Measurements from ENCODE around the gene MTM1. TPM values are rescaled to one million over a fixed set of nuclear protein-coding genes. Genes with fewer than 3 reads are reported as not detected.

The MTM1 gene
- total and polyA plus RNA-seq, 9 donors = 4.0 to 5.9 (median 4.8) TPM

DNA sequence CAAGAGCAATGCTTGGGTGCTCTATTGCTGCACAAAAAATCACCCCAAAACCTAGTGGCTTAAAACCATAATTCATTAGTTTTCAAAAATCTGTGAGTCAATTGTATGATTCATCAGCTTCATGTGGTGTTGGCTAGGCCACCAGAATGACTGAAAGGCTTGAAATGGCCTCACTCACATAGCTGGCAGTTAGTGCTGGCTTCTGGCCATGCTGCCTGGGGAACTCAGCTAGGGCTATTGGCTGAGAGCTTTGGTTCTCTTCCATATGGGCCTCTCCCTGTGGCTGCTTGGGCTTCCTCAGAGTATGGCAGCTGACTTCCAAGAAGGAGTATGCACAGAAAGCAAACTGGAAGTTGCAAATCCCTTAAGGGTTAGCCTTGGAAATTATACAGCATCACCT lies 121.7 kb downstream of the MTM1 start:
- Histone ChIP-seq H3K4me3 (ENCODE audit: low read length) (no peak overlapping the region), H3K4me1 (ENCODE audit: control insufficient read depth, insufficient read depth, low read length) (peaks cover 14% of the 10 kb centered on the region), H3K9me3 (replicated peaks; ENCODE audit: control insufficient read depth, low read depth, low read length) (peaks cover 4% of the 10 kb centered on the region), H3K27ac (ENCODE audit: low read length) (no peak overlapping the region), H3K36me3 (ENCODE audit: control insufficient read depth, insufficient read depth, low read length) (no peaks in the 10 kb centered on the region), H3K27me3 (ENCODE audit: control insufficient read depth, insufficient read depth, low read length) (peaks cover 2% of the 10 kb centered on the region)
- DNase-seq = no peak

DNA sequence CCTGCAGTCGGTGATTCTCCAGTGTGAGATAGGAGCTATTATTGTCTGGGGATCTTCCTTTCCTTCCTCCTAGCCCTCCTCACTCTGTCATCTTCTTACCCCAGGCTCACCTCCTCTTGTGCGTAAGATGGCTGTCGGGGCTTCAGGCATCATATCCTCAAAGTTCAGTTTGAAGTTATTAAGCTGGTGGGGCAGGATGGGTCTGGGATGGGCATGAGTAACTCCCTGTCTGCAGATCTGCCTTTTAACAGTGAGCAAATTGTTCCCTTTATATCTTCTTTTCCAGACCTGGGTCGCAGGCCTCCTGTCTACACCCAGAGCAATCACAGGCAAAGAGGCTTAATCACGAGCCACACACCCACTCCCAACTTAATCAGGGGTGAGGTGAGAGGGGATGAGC lies 123.9 kb downstream of the MTM1 start:
- Histone ChIP-seq H3K9me3 (replicated peaks; ENCODE audit: control insufficient read depth, low read depth, low read length) (peaks cover 4% of the 10 kb centered on the region), H3K27me3 (ENCODE audit: control insufficient read depth, insufficient read depth, low read length) (peaks cover 2% of the 10 kb centered on the region), H3K27ac (ENCODE audit: low read length) (no peak overlapping the region), H3K4me3 (ENCODE audit: low read length) (no peak overlapping the region), H3K36me3 (ENCODE audit: control insufficient read depth, insufficient read depth, low read length) (no peaks in the 10 kb centered on the region), H3K4me1 (ENCODE audit: control insufficient read depth, insufficient read depth, low read length) (peaks cover 15% of the 10 kb centered on the region)
- no CpG with 5 or more reads among the region's 5 CpGs for WGBS (ENCODE audit: insufficient coverage)
- no peak for DNase-seq

DNA sequence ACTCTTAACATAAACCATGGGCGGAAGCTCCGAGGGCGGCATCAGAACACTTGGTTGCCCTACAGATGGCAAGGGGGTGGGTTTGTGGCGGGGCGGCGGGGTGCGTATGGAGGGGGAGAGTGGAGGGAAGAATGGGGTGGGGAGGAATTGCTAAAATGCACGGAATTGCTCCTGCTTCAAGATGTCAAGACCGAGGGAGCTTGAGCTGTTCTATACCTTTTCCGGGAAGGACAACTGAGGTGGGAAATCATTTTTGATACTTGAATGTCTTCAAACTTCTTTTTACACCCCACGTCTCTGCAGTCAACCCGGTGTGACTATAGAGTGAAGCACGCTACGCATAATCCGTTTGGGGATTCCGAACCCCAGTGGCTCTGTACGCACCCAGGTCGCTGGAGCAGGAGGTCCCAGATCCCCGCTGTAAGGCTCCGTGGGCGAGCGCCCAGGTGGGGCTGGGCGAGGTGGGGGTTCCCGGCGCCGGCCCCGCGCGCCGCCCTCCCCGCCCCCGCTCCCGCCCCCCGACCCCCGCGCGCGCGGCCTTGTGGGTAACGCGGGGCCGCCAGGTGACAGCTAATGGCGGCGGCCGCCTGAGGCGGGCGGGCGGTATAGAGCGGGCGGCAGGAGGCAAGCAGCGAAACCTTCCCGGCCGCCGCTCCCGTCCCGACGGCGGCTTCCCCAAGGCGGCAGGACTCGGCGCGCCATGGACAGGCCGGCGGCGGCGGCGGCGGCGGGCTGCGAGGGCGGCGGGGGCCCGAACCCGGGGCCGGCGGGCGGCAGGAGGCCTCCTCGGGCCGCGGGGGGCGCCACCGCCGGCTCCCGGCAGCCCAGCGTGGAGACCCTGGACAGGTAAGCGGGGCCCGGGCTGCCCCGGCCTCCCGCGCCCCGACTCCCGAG lies 124.7 kb downstream of the MTM1 start, which contains the start of gene MTMR1:
TSS of gene MTMR1 (plus strand) at position 566 of the 894 bp plus-strand sequence. CDS start at position 701, 135 bp downstream.
- 23% methylated on average over 72 of the region's 92 CpGs for WGBS (ENCODE audit: insufficient coverage)
- Histone ChIP-seq H3K9me3 (replicated peaks; ENCODE audit: control insufficient read depth, low read depth, low read length) (peaks cover 4% of the 10 kb centered on the region), H3K27me3 (ENCODE audit: control insufficient read depth, insufficient read depth, low read length) (peaks cover 7% of the 10 kb centered on the region), H3K36me3 (ENCODE audit: control insufficient read depth, insufficient read depth, low read length) (no peaks in the 10 kb centered on the region), H3K27ac (ENCODE audit: low read length) (peak within 1 kb of the TSS; percentile 95), H3K4me3 (ENCODE audit: low read length) (peak within 1 kb of the TSS; percentile 58), H3K4me1 (ENCODE audit: control insufficient read depth, insufficient read depth, low read length) (peaks cover 15% of the 10 kb centered on the region)
- peak; percentile 53 for DNase-seq

GRCh38 chrX:150693725-150694574 lies 125.5 kb downstream of the MTM1 start:
- peaks cover 4% of the 10 kb centered on the region for H3K9me3 ChIP-seq (replicated peaks; ENCODE audit: control insufficient read depth, low read depth, low read length)
- H3K36me3 ChIP-seq (ENCODE audit: control insufficient read depth, insufficient read depth, low read length) = no peaks in the 10 kb centered on the region
- WGBS (ENCODE audit: insufficient coverage) = 34% methylated on average over 33 of the region's 42 CpGs
- peak overlapping the region; percentile 57 for H3K4me3 ChIP-seq (ENCODE audit: low read length)
- H3K4me1 ChIP-seq (ENCODE audit: control insufficient read depth, insufficient read depth, low read length) = peaks cover 15% of the 10 kb centered on the region
- H3K27me3 ChIP-seq (ENCODE audit: control insufficient read depth, insufficient read depth, low read length) = peaks cover 7% of the 10 kb centered on the region
- DNase-seq = peak; percentile 71
- peak overlapping the region; percentile 95 for H3K27ac ChIP-seq (ENCODE audit: low read length)

- no peak overlapping the region for H3K4me3 ChIP-seq (ENCODE audit: low read length)
- DNase-seq = peak; percentile 14
- peak overlapping the region; percentile 95 for H3K27ac ChIP-seq (ENCODE audit: low read length)
- 38% methylated on average over 3 of the region's 8 CpGs for WGBS (ENCODE audit: insufficient coverage)
- peaks cover 4% of the 10 kb centered on the region for H3K9me3 ChIP-seq (replicated peaks; ENCODE audit: control insufficient read depth, low read depth, low read length)
- peaks cover 15% of the 10 kb centered on the region for H3K4me1 ChIP-seq (ENCODE audit: control insufficient read depth, insufficient read depth, low read length)
- H3K27me3 ChIP-seq (ENCODE audit: control insufficient read depth, insufficient read depth, low read length) = peaks cover 7% of the 10 kb centered on the region
- H3K36me3 ChIP-seq (ENCODE audit: control insufficient read depth, insufficient read depth, low read length) = no peaks in the 10 kb centered on the region
These were observed 126.5 kb downstream of the MTM1 start for GRCh38 chrX:150694738-150695410.

- H3K4me3 ChIP-seq (ENCODE audit: low read length) = no peak overlapping the region
- WGBS (ENCODE audit: insufficient coverage) = no CpG with 5 or more reads among the region's 1 CpG
- no peaks in the 10 kb centered on the region for H3K9me3 ChIP-seq (replicated peaks; ENCODE audit: control insufficient read depth, low read depth, low read length)
- peaks cover 7% of the 10 kb centered on the region for H3K27me3 ChIP-seq (ENCODE audit: control insufficient read depth, insufficient read depth, low read length)
- DNase-seq = no peak
- no peaks in the 10 kb centered on the region for H3K36me3 ChIP-seq (ENCODE audit: control insufficient read depth, insufficient read depth, low read length)
- peaks cover 15% of the 10 kb centered on the region for H3K4me1 ChIP-seq (ENCODE audit: control insufficient read depth, insufficient read depth, low read length)
- no peak overlapping the region for H3K27ac ChIP-seq (ENCODE audit: low read length)
These were observed 127.9 kb downstream of the MTM1 start for GRCh38 chrX:150696331-150696730.

GRCh38 chrX:150696866-150697265 lies 128.4 kb downstream of the MTM1 start:
- Histone ChIP-seq H3K9me3 (replicated peaks; ENCODE audit: control insufficient read depth, low read depth, low read length) (no peaks in the 10 kb centered on the region), H3K4me1 (ENCODE audit: control insufficient read depth, insufficient read depth, low read length) (peaks cover 15% of the 10 kb centered on the region), H3K4me3 (ENCODE audit: low read length) (no peak overlapping the region), H3K36me3 (ENCODE audit: control insufficient read depth, insufficient read depth, low read length) (no peaks in the 10 kb centered on the region), H3K27me3 (ENCODE audit: control insufficient read depth, insufficient read depth, low read length) (peaks cover 7% of the 10 kb centered on the region), H3K27ac (ENCODE audit: low read length) (no peak overlapping the region)
- 57% methylated on average over 1 of the region's 4 CpGs for WGBS (ENCODE audit: insufficient coverage)
- DNase-seq = no peak

DNA sequence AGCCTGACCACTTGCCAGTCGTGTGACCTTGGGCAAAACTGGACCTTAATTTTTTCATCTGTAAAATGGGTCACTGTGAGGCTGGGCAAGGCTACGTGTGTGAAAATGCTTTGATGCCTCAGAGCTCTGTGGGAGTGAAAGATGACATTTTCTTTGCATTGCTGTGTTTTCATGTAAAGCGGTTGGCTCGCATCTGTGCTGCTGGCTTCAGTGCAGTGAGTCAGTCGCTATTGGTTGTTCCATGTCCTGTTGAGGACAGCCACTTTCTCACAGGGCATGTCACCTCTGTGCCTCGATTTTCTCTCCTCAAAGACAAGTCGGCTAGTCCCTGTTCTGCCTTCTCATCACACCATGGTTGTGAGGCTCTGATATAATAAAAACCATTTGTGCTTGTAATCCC lies 129.2 kb downstream of the MTM1 start:
- H3K27ac ChIP-seq (ENCODE audit: low read length) = no peak overlapping the region
- WGBS (ENCODE audit: insufficient coverage) = 87% methylated on average over 5 of the region's 7 CpGs

GRCh38 chrX:150698981-150699380 lies 130.6 kb downstream of the MTM1 start:
- no peaks in the 10 kb centered on the region for H3K36me3 ChIP-seq (ENCODE audit: control insufficient read depth, insufficient read depth, low read length)
- WGBS (ENCODE audit: insufficient coverage) = no CpG with 5 or more reads among the region's 2 CpGs
- H3K4me1 ChIP-seq (ENCODE audit: control insufficient read depth, insufficient read depth, low read length) = peaks cover 10% of the 10 kb centered on the region
- no peaks in the 10 kb centered on the region for H3K9me3 ChIP-seq (replicated peaks; ENCODE audit: control insufficient read depth, low read depth, low read length)
- no peak overlapping the region for H3K27ac ChIP-seq (ENCODE audit: low read length)
- peaks cover 5% of the 10 kb centered on the region for H3K27me3 ChIP-seq (ENCODE audit: control insufficient read depth, insufficient read depth, low read length)
- DNase-seq = no peak
- H3K4me3 ChIP-seq (ENCODE audit: low read length) = no peak overlapping the region

More for the DNA sequence above, 129.2 kb downstream of the MTM1 start:
- no peak overlapping the region for H3K4me3 ChIP-seq (ENCODE audit: low read length)
- H3K9me3 ChIP-seq (replicated peaks; ENCODE audit: control insufficient read depth, low read depth, low read length) = no peaks in the 10 kb centered on the region
- no peak for DNase-seq
- H3K4me1 ChIP-seq (ENCODE audit: control insufficient read depth, insufficient read depth, low read length) = peaks cover 10% of the 10 kb centered on the region
- H3K27me3 ChIP-seq (ENCODE audit: control insufficient read depth, insufficient read depth, low read length) = peaks cover 7% of the 10 kb centered on the region
- H3K36me3 ChIP-seq (ENCODE audit: control insufficient read depth, insufficient read depth, low read length) = no peaks in the 10 kb centered on the region

DNA sequence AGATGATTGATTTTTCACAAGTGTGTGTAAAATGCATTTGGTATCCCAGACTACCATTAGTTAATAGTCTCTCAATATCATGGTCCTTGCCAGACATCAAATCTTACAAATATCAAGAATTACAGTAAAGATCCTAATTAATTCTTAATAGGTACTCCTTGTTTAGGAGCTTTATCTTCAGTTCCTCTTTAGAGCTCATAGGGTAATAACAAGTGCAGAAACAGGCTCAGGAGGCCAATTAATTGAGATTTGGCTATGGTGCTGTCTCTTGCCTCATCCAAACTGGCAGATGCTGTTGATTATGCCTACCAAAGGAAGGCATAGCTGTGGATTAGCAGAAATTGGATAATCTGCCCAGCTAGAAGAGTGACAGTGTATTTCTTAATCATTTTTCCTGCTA lies 131.7 kb downstream of the MTM1 start:
- H3K27ac ChIP-seq (ENCODE audit: low read length) = no peak overlapping the region
- no peak for DNase-seq
- no peaks in the 10 kb centered on the region for H3K36me3 ChIP-seq (ENCODE audit: control insufficient read depth, insufficient read depth, low read length)
- H3K4me3 ChIP-seq (ENCODE audit: low read length) = no peak overlapping the region
- no peaks in the 10 kb centered on the region for H3K9me3 ChIP-seq (replicated peaks; ENCODE audit: control insufficient read depth, low read depth, low read length)
- peaks cover 7% of the 10 kb centered on the region for H3K27me3 ChIP-seq (ENCODE audit: control insufficient read depth, insufficient read depth, low read length)
- H3K4me1 ChIP-seq (ENCODE audit: control insufficient read depth, insufficient read depth, low read length) = peaks cover under 1% of the 10 kb centered on the region
